ENCODE results near the gene CSNK1D.

Gene CSNK1D

GRCh38 chr17:82273327-82274133 lies at the start of gene CSNK1D:
Gene CSNK1D, minus strand, starts transcription at chr17:82273700. Its CDS starts 319 bp downstream, at chr17:82273381.
- peaks cover 20% of the 10 kb centered on the region for H3K36me3 Mint-ChIP-seq (ENCODE audit: low read depth)
- H3K4me1 Mint-ChIP-seq (ENCODE audit: low read depth): peaks cover 32% of the 10 kb centered on the region
- H3K4me3 Mint-ChIP-seq: peak within 1 kb of the TSS; percentile 97
- no peaks in the 10 kb centered on the region for H3K9me3 Mint-ChIP-seq
- no peaks in the 10 kb centered on the region for H3K27me3 Mint-ChIP-seq (ENCODE audit: low read depth)
- H3K27ac Mint-ChIP-seq: peak within 1 kb of the TSS; percentile 98

GRCh38 chr17:82322526-82323453 lies 49.3 kb upstream of the CSNK1D start:
- Mint-ChIP-seq H3K4me1 (ENCODE audit: low read depth) (peaks cover 16% of the 10 kb centered on the region), H3K9me3 (no peaks in the 10 kb centered on the region), H3K36me3 (ENCODE audit: low read depth) (peaks cover 2% of the 10 kb centered on the region), H3K4me3 (peak overlapping the region; percentile 70), H3K27ac (no peak overlapping the region), H3K27me3 (ENCODE audit: low read depth) (no peaks in the 10 kb centered on the region)

- Mint-ChIP-seq H3K36me3 (ENCODE audit: low read depth) (peaks cover 2% of the 10 kb centered on the region), H3K9me3 (no peaks in the 10 kb centered on the region), H3K4me3 (peak overlapping the region; percentile 70), H3K27me3 (ENCODE audit: low read depth) (no peaks in the 10 kb centered on the region), H3K4me1 (ENCODE audit: low read depth) (peaks cover 18% of the 10 kb centered on the region), H3K27ac (peak overlapping the region; percentile 69)
Measured at GRCh38 chr17:82321947-82322466, 48.5 kb upstream of the CSNK1D start.

- Mint-ChIP-seq H3K4me1 (ENCODE audit: low read depth) (peaks cover 16% of the 10 kb centered on the region), H3K36me3 (ENCODE audit: low read depth) (peaks cover 2% of the 10 kb centered on the region), H3K9me3 (no peaks in the 10 kb centered on the region), H3K4me3 (peak overlapping the region; percentile 72), H3K27ac (peak overlapping the region; percentile 87), H3K27me3 (ENCODE audit: low read depth) (no peaks in the 10 kb centered on the region)
Measured at GRCh38 chr17:82320956-82321927, 47.7 kb upstream of the CSNK1D start.

GRCh38 chr17:82320140-82320840 lies 46.8 kb upstream of the CSNK1D start:
- no peaks in the 10 kb centered on the region for H3K27me3 Mint-ChIP-seq (ENCODE audit: low read depth)
- peak overlapping the region; percentile 57 for H3K4me3 Mint-ChIP-seq
- H3K27ac Mint-ChIP-seq: peak overlapping the region; percentile 71
- H3K36me3 Mint-ChIP-seq (ENCODE audit: low read depth): peaks cover 8% of the 10 kb centered on the region
- no peaks in the 10 kb centered on the region for H3K9me3 Mint-ChIP-seq
- peaks cover 19% of the 10 kb centered on the region for H3K4me1 Mint-ChIP-seq (ENCODE audit: low read depth)

GRCh38 chr17:82319619-82320062 lies 46.1 kb upstream of the CSNK1D start:
- peaks cover 14% of the 10 kb centered on the region for H3K4me1 Mint-ChIP-seq (ENCODE audit: low read depth)
- no peaks in the 10 kb centered on the region for H3K27me3 Mint-ChIP-seq (ENCODE audit: low read depth)
- H3K4me3 Mint-ChIP-seq: no peak overlapping the region
- no peak overlapping the region for H3K27ac Mint-ChIP-seq
- H3K36me3 Mint-ChIP-seq (ENCODE audit: low read depth): peaks cover 8% of the 10 kb centered on the region
- no peaks in the 10 kb centered on the region for H3K9me3 Mint-ChIP-seq

- Mint-ChIP-seq H3K36me3 (ENCODE audit: low read depth) (peaks cover 8% of the 10 kb centered on the region), H3K27ac (no peak overlapping the region), H3K4me1 (ENCODE audit: low read depth) (peaks cover 12% of the 10 kb centered on the region), H3K27me3 (ENCODE audit: low read depth) (no peaks in the 10 kb centered on the region), H3K4me3 (no peak overlapping the region), H3K9me3 (no peaks in the 10 kb centered on the region)
Measured at GRCh38 chr17:82318772-82319606, 45.5 kb upstream of the CSNK1D start.

- Mint-ChIP-seq H3K9me3 (no peaks in the 10 kb centered on the region), H3K4me3 (no peak overlapping the region), H3K36me3 (ENCODE audit: low read depth) (peaks cover 11% of the 10 kb centered on the region), H3K27me3 (ENCODE audit: low read depth) (no peaks in the 10 kb centered on the region), H3K27ac (no peak overlapping the region), H3K4me1 (ENCODE audit: low read depth) (peaks cover 10% of the 10 kb centered on the region)
Measured at GRCh38 chr17:82318169-82318498, 44.6 kb upstream of the CSNK1D start.

- peaks cover 10% of the 10 kb centered on the region for H3K4me1 Mint-ChIP-seq (ENCODE audit: low read depth)
- H3K4me3 Mint-ChIP-seq: peak within 1 kb of the TSS; percentile 96
- H3K9me3 Mint-ChIP-seq: no peaks in the 10 kb centered on the region
- peaks cover 11% of the 10 kb centered on the region for H3K36me3 Mint-ChIP-seq (ENCODE audit: low read depth)
- no peaks in the 10 kb centered on the region for H3K27me3 Mint-ChIP-seq (ENCODE audit: low read depth)
- peak within 1 kb of the TSS; percentile 78 for H3K27ac Mint-ChIP-seq
Measured at GRCh38 chr17:82317394-82318168, 44.1 kb upstream of the CSNK1D start, which contains the start of gene CD7. Gene CD7, minus strand, starts transcription at chr17:82317608. Its CDS starts 113 bp downstream, at chr17:82317495.

GRCh38 chr17:82316651-82317393 lies 43.3 kb upstream of the CSNK1D start:
- Mint-ChIP-seq H3K27me3 (ENCODE audit: low read depth) (no peaks in the 10 kb centered on the region), H3K4me3 (peak overlapping the region; percentile 96), H3K36me3 (ENCODE audit: low read depth) (peaks cover 11% of the 10 kb centered on the region), H3K4me1 (ENCODE audit: low read depth) (peaks cover 10% of the 10 kb centered on the region), H3K9me3 (no peaks in the 10 kb centered on the region), H3K27ac (peak overlapping the region; percentile 78)

GRCh38 chr17:82315703-82316358 lies 42.3 kb upstream of the CSNK1D start:
- Mint-ChIP-seq H3K9me3 (no peaks in the 10 kb centered on the region), H3K27ac (peak overlapping the region; percentile 83), H3K4me3 (peak overlapping the region; percentile 96), H3K36me3 (ENCODE audit: low read depth) (peaks cover 9% of the 10 kb centered on the region), H3K27me3 (ENCODE audit: low read depth) (no peaks in the 10 kb centered on the region), H3K4me1 (ENCODE audit: low read depth) (peaks cover 7% of the 10 kb centered on the region)

Data from T-helper 1 cell treated with Interleukin-12 subunit alpha and Interleukin-12 subunit beta and Interleukin-4 antibody, amounts not matched to agents 30 μg/mL and 1 μg/mL, for 36 hours (primary cell).